Measurements from ENCODE around the gene INPP4A. TPM values are rescaled to one million over a fixed set of nuclear protein-coding genes. Genes with fewer than 3 reads are reported as not detected.
A peak's percentile ranks its signal among the peaks of the same experiment; 100 is the strongest.

INPP4A gene
- total and polyA plus RNA-seq, 8 donors: 1.5 to 65.3 (median 12.2) TPM

GRCh38 chr2:98583816-98584618, 139.4 kb downstream of the INPP4A start:
- Histone ChIP-seq H3K27ac (no peak overlapping the region), H3K36me3 (peaks cover 6 to 88% (median 82%) of the 10 kb centered on the region in 4 donors), H3K4me3 (no peak overlapping the region), H3K4me1 (no peaks in the 10 kb centered on the region), H3K9me3 (no peaks in the 10 kb centered on the region), H3K27me3 (no peaks in the 10 kb centered on the region)
- TF ChIP-seq POLR2AphosphoS5 (IDR thresholded peaks at IDR 0.05) (peak in 1 of 3 donors; percentile 25), CTCF (IDR thresholded peaks at IDR 0.05) (no peak)
- DNase-seq: peak in 1 of 2 donors; percentile 81
- WGBS, 5 donors: 45 to 65% (median 60%) methylated on average over 7 to 10 of the region's 10 CpGs
- intact Hi-C loops (cut with DNase I; ENCODE audit: low total_unique reads): no loop called here

GRCh38 chr2:98585386-98585785, 140.7 kb downstream of the INPP4A start:
- H3K4me3 ChIP-seq: no peak overlapping the region
- no peak for DNase-seq
- intact Hi-C loops (cut with DNase I; ENCODE audit: low total_unique reads): no loop called here
- H3K9me3 ChIP-seq: no peaks in the 10 kb centered on the region
- H3K27me3 ChIP-seq: no peaks in the 10 kb centered on the region
- 69 to 84% (median 81%) methylated on average over 10 of the region's 10 CpGs for WGBS, 5 donors
- TF ChIP-seq EP300 (IDR thresholded peaks at IDR 0.05) (no peak), CTCF (IDR thresholded peaks at IDR 0.05) (no peak), POLR2A (IDR thresholded peaks at IDR 0.05) (no peak), POLR2AphosphoS5 (IDR thresholded peaks at IDR 0.05) (no peak)
- H3K36me3 ChIP-seq: peaks cover 6 to 79% (median 73%) of the 10 kb centered on the region in 4 donors
- no peaks in the 10 kb centered on the region for H3K4me1 ChIP-seq
- no peak overlapping the region for H3K27ac ChIP-seq

- H3K9me3 ChIP-seq: no peaks in the 10 kb centered on the region
- intact Hi-C loops (cut with DNase I; ENCODE audit: low total_unique reads): no loop called here
- H3K36me3 ChIP-seq: peaks cover 8 to 83% (median 74%) of the 10 kb centered on the region in 4 donors
- no peak overlapping the region for H3K27ac ChIP-seq
- DNase-seq: no peak
- no peaks in the 10 kb centered on the region for H3K4me1 ChIP-seq
- 90 to 96% (median 94%) methylated on average over 6 of the region's 6 CpGs for WGBS, 5 donors
- no peaks in the 10 kb centered on the region for H3K27me3 ChIP-seq
- no peak overlapping the region for H3K4me3 ChIP-seq
- TF ChIP-seq EP300 (IDR thresholded peaks at IDR 0.05) (no peak), POLR2A (IDR thresholded peaks at IDR 0.05) (no peak), CTCF (IDR thresholded peaks at IDR 0.05) (no peak), POLR2AphosphoS5 (IDR thresholded peaks at IDR 0.05) (no peak)
These were observed 142.0 kb downstream of the INPP4A start for GRCh38 chr2:98586551-98587140.

GRCh38 chr2:98588880-98589431, 144.3 kb downstream of the INPP4A start:
- Histone ChIP-seq H3K27ac (no peak overlapping the region), H3K4me1 (no peaks in the 10 kb centered on the region), H3K27me3 (no peaks in the 10 kb centered on the region), H3K9me3 (no peaks in the 10 kb centered on the region), H3K4me3 (no peak overlapping the region), H3K36me3 (peaks cover 2 to 73% (median 54%) of the 10 kb centered on the region in 4 donors)
- intact Hi-C loops (cut with DNase I; ENCODE audit: low total_unique reads): no loop called here
- DNase-seq: no peak
- 83 to 92% (median 88%) methylated on average over 4 of the region's 4 CpGs for WGBS, 5 donors
- TF ChIP-seq POLR2AphosphoS5 (IDR thresholded peaks at IDR 0.05): no peak
- TF ChIP-seq CTCF (IDR thresholded peaks at IDR 0.05): no peak
- TF ChIP-seq EP300 (IDR thresholded peaks at IDR 0.05): no peak
